Stimulated activated CD8-positive, alpha-beta memory T cell treated with anti-CD3 and anti-CD28 coated beads, Interleukin-15, amount 100 ng/mL, for 1 hour (primary cell): ENCODE data around the gene TRIP4.
A peak's percentile ranks its signal among the peaks of the same experiment; 100 is the strongest.
"Not testable (repeated sequence)": the region's sequence is repeated elsewhere in the genome, so short reads cannot be mapped to it uniquely, and the experiment has no call there.

Experiments
- DNase-seq: peaks from one replicate; pipeline ENCODE4 v3.0.0-alpha.2; 2020; ENCODE audit warnings: low read depth

The TRIP4 gene

GRCh38 chr15:64381000-64381751 is 6.5 kb upstream of the TRIP4 start, which contains the start of gene PCLAF:
PCLAF (minus strand) TSS chr15:64381441; CDS start chr15:64381371, 70 bp downstream.
- peak; percentile 86 for DNase-seq

DNA sequence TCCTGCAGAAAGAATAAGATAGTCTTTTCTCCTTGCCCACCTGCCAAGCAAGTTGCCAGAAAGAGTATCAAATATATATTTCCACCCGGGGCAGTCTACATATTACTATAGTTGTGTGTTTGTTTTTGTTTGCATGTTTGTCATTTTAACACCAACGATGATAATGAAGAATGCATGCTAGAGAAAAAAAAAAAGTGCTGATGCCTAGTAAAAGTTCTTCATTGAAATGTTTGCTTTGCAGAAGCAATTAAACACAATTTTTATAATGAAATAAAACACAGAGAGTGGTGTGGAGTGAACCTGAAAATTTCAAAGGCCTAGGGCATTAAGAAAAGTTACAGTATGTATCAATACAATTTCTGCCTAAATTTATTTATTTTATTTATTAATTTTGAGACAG is 3.9 kb upstream of the TRIP4 start:
- DNase-seq: no peak

- DNase-seq: no peak
These were observed 1.3 kb upstream of the TRIP4 start for GRCh38 chr15:64386291-64386690.

DNA sequence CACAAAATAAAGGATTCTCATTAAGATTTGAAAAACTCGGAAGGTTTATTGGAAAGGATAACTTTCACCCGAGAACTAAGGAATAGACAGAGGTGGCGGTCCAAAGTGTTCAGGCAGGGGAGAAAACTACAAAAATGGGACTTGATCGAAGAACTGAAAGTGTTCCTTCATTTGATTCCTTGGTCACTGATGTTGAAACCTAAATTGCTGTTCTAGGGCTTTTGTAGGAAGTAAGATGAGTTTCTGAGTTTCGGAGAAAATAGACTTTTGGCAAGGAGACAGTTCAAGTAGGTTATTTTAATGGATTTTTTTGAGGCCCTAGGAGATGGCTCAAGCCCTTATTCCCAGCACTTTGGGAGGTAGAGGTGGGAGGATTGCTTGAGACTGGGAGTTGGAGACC is 1.4 kb downstream of the TRIP4 start:
- DNase-seq: no peak

DNA sequence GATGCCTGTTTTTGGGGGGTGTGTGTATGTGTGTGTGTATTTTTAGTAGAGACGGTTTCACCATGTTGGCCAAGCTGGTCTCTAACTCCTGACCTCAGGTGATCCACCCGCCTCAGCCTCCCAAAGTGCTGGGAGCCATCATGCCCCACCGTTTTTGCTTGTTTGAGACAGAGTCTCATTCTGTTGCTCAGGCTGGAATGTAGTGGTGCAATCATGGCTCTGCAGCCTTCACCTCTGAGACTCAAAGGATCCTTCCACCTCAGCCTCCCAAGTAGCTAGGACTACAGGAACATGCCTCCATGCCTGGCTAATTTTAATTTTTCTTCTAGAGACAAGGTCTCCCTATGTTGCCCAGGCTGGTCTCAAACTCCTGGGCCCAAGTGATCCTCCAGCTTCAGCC is 4.8 kb downstream of the TRIP4 start:
- not testable (repeated sequence) for DNase-seq

DNA sequence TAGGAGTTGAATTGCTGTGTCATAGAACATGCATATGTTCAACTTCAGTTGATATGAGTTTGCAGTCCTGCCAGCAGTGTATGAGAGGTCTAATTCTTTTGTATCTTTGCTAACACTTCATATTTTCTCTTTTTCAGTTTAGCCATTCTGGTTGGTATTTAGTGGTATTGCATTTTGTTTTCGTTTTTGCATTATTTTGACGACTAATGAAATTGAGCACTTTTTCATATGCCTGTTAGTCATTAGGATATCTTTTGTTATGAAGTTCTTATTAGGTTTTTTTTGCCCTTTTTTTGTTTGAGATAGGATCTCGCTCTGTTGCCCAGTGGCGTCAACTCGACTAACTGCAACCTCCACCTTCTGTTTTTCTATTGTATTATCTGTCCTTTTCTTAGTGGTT is 9.2 kb downstream of the TRIP4 start:
- DNase-seq: no peak

GRCh38 chr15:64398575-64398974 is 10.9 kb downstream of the TRIP4 start:
- DNase-seq: no peak

- no peak for DNase-seq
These were observed 12.9 kb downstream of the TRIP4 start for GRCh38 chr15:64400583-64400982.

DNA sequence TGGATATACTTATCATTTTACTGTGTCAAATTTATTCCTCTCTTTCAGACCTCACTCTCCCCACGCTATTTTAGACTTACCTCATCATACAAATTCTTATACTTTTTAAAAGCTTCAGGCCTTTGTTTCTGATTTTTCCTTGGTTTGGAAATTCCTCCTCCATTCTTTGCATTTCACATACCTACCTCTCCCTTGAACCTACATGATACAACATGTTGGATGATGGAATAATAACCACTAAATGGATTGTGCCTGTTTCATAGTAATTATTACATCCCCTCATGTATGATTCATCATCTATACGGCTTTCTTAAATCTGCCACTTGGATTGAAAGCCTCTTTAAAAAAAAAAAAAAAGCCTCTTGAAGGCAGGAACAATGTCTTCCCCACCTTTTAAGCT is 24.6 kb downstream of the TRIP4 start:
- no peak for DNase-seq

- no peak for DNase-seq
These were observed 35.1 kb downstream of the TRIP4 start for GRCh38 chr15:64422697-64423096.

GRCh38 chr15:64423970-64424369 is 36.3 kb downstream of the TRIP4 start:
- no peak for DNase-seq

GRCh38 chr15:64425221-64425620 is 37.6 kb downstream of the TRIP4 start:
- DNase-seq: no peak

GRCh38 chr15:64426845-64427465 is 39.3 kb downstream of the TRIP4 start:
- DNase-seq: no peak

- no peak for DNase-seq
These were observed 41.8 kb downstream of the TRIP4 start for GRCh38 chr15:64429448-64429847.

GRCh38 chr15:64430000-64430735 is 42.5 kb downstream of the TRIP4 start:
- no peak for DNase-seq

GRCh38 chr15:64437982-64438381 is 50.3 kb downstream of the TRIP4 start:
- no peak for DNase-seq

DNA sequence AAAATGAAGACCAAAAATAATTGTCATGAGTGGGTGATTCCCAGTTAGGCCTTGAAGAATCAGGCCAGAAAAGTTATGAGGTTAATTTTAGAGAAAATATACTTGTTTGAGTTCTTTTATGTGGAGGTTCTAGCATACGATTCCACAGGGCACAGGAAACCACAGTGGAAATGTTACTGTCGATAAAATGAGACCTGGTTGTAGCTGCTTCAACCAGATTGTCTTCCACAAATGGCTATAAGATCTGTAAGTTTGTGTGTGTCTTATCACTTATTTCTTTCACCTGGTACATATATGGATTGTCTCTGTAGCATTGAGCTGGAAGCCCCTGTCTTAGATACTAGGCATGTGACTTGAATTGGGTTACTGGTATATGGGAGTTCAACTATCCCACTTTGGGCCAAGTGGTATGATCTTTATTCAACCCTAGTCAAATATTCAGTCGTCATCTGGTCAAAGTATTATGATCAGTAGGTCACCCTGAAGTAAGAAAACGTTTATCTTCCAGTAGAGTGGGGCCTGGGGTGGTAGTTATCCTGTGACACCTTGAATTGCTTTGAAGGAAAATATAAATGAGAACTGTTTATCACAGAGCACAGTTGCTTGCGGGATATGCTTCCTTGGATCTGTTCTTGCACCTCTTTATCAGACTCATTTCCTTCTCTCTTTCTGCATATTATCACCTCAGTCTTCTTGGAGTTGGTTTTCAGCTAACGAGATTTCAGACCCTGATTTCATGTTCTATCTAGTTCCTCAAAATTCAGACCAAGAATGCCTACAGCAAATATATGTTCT is 51.2 kb downstream of the TRIP4 start:
- no peak for DNase-seq

DNA sequence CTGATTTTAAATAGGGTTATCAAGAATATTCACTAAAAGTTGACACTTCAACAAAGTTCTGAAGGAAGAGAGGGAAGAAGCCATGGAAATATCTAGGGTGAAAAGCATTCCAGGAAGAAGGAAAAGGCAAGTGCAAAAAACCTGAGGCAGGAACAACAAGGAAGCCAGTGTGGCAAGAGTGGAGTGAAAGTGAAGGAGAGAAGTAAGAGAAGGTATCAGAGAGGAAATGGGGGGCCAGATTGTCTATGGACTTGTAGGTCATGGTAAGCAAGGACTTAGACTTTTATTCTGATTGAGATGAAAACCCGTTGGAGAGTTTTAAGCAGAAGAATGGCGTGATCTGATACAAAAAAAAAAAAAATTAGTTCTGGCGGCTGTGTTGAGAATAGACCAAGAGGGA is 54.2 kb downstream of the TRIP4 start:
- DNase-seq: no peak

- no peak for DNase-seq
These were observed 55.4 kb downstream of the TRIP4 start for GRCh38 chr15:64443016-64443415.

- no peak for DNase-seq
These were observed 56.3 kb downstream of the TRIP4 start for GRCh38 chr15:64443747-64444621.

DNA sequence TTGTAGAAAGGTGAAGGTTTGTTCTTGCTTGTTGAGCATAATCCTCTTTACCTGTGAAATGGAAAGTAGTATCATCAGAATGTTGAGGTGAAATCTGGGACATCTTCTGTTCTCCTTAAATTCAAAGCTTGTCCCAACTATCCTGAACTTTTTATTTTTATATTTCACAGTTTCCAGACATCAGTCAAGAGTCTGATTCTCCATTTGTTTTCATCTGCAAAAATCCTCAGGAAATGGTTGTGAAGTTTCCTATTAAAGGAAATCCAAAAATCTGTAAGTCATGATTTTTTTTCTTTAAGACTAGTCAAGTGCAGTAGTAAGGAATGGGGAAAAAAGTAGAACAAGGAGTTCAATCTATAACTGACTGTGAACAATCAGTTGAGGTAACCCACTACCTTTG is 57.2 kb downstream of the TRIP4 start:
- DNase-seq: no peak
